Psoas muscle (tissue), 8 donors: ENCODE measurements around the gene PTPRD. TPM values are rescaled to one million over a fixed set of nuclear protein-coding genes. Genes with fewer than 3 reads are reported as not detected.

Experiments used
- ATAC-seq, 4 donors: fragments of 200-7000 bp; cut with Tn5 transposase; one replicate each; pipeline ENCODE4 v1.9.1; 2020; ENCODE audit warnings: moderate library complexity in 3 of 4, mild to moderate bottlenecking in 2 of 4
- DNase-seq, 2 donors: peaks; one replicate each; pipeline ENCODE4 v3.0.0-alpha.2; 2020
- H3K27ac ChIP-seq: fragments of 200-600 bp; one replicate; pipeline ENCODE4 v1.8.0; 2022
- H3K27me3 ChIP-seq, 3 donors: fragments of 200-600 bp in 1 of 3; one replicate each; pipeline versions ENCODE4 v1.6.1 to v1.8.0; 2013 to 2022; ENCODE audit warnings: low read length in 2 of 3, mild to moderate bottlenecking in 2 of 3, moderate library complexity in 1 of 3; ENCODE audit not compliant: insufficient read depth in 3 of 3
- H3K36me3 ChIP-seq, 2 donors: fragments of 200-600 bp in 1 of 2; one replicate each; pipeline versions ENCODE4 v1.6.1 to v1.8.0; 2013 to 2022; ENCODE audit warnings: low read depth in 1 of 2, mild to moderate bottlenecking in 1 of 2, moderate library complexity in 1 of 2; ENCODE audit not compliant: insufficient read depth in 1 of 2
- H3K4me1 ChIP-seq: fragments of 200-600 bp; one replicate; pipeline ENCODE4 v1.8.0; 2022
- H3K4me3 ChIP-seq: fragments of 200-600 bp; one replicate; pipeline ENCODE4 v1.8.0; 2022; ENCODE audit warnings: mild to moderate bottlenecking
- H3K9me3 ChIP-seq: fragments of 200-600 bp; one replicate; pipeline ENCODE4 v1.8.0; 2022
- WGBS, 3 donors: extraction: QIAGEN DNeasy Blood & Tissue Kit; methylation state at CpG; one replicate each; pipeline versions ENCODE4 v1.1.6 to v1.1.7; 2013; 5-methylcytosine and 5-hydroxymethylcytosine counted together
- intact Hi-C, 2 donors: fragments of 100-400 bp; cut with DNase I; formaldehyde crosslinking; loops; one replicate each; pipeline versions ENCODE4 v1.11.0 to v1.14.2; 2022
- polyA plus RNA-seq, 3 donors: library from polyadenylated mRNA; stranded (reverse); fragments of 200-250 nt; gene quantifications; one replicate each; pipeline ENCODE4 v1.2.3, GENCODE V29; 2013
- total RNA-seq, 4 donors: library from RNA; stranded (reverse); fragmentation: NEBNext Ultra II Directional in 2 of 4; extraction: Animal tissue kit (Norgen Biotek cat#: 25700) in 2 of 4; gene quantifications; one replicate each; pipeline versions ENCODE4 v1.2.1 to v1.2.4, GENCODE V29; 2021 to 2023
- TF ChIP-seq, protein P1 (sequence below): fragments of 200-600 bp; IDR thresholded peaks from one replicate; pipeline ENCODE4 v1.8.0; 2022; ENCODE audit warnings: antibody characterized with exemption
- donor health status: healthy with polysubstance abuse.
- donor health status: DM: no; HTN: no; CAD: no; lungs with moderate emphysema.
- donor health status: Bipolar disorder and iron deficiency.
- donor health status: healthy.
- donor health status: DM: yes; HTN: yes; CAD: no.
- donor health status: DM: no; HTN: no; CAD: no.
- donor health status: DM: no; HTN: no; CAD: no.
- donor health status: DM: yes; HTN: yes; CAD: no.

PTPRD gene
- total and polyA plus RNA-seq, 7 donors, result 0.44 to 3.1 (median 0.91) TPM

DNA sequence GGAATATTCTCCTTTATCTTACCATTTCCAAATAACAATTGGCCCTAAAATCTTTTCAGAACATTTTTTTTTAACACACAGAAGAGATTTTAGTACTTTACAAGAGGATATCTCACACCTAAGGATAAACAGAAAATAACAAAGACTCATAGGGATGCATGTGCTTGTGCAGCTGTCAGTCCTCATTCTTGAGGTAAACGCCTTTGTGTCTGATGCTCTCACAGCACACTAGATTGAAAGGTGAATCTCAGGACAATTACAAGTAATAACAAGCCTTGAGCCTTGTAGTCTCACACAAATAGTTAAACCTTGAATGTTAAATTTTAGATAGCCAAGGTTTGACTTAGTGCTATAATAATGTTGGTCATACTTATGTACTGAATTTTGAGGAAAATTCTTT lies 439.2 kb downstream of the PTPRD start:
- intact Hi-C loops, result no loop called here
- TF ChIP-seq, protein P1, sequence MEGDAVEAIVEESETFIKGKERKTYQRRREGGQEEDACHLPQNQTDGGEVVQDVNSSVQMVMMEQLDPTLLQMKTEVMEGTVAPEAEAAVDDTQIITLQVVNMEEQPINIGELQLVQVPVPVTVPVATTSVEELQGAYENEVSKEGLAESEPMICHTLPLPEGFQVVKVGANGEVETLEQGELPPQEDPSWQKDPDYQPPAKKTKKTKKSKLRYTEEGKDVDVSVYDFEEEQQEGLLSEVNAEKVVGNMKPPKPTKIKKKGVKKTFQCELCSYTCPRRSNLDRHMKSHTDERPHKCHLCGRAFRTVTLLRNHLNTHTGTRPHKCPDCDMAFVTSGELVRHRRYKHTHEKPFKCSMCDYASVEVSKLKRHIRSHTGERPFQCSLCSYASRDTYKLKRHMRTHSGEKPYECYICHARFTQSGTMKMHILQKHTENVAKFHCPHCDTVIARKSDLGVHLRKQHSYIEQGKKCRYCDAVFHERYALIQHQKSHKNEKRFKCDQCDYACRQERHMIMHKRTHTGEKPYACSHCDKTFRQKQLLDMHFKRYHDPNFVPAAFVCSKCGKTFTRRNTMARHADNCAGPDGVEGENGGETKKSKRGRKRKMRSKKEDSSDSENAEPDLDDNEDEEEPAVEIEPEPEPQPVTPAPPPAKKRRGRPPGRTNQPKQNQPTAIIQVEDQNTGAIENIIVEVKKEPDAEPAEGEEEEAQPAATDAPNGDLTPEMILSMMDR, result no peak
- no peak for ATAC-seq
- Histone ChIP-seq H3K27ac (no peak overlapping the region), H3K36me3 (no peaks in the 10 kb centered on the region), H3K27me3 (no peaks in the 10 kb centered on the region), H3K4me1 (no peaks in the 10 kb centered on the region), H3K9me3 (no peaks in the 10 kb centered on the region), H3K4me3 (no peak overlapping the region)
- no peak for DNase-seq
- WGBS, 3 donors, result 58 to 77% (median 58%) methylated on average over 1 of the region's 1 CpG

DNA sequence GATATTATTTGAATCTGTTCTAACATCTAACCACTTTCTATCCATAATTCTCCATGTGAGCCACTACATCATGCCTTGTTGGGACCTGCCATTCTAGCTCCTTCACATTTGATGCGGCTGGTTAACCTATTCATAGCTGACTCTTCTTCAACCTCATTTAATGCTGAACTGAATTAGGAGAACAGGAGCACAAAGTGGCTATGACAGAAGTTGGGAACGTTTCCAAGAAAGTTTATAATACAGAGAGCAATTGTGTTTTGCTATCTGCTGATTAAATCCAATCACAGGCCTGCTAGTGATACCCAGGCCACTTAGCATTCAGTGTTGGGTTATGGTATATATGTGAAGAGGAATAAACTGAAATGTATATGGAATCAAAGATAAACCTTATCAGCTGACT lies 440.3 kb downstream of the PTPRD start:
- Histone ChIP-seq H3K36me3 (no peaks in the 10 kb centered on the region), H3K4me3 (no peak overlapping the region), H3K27me3 (no peaks in the 10 kb centered on the region), H3K9me3 (no peaks in the 10 kb centered on the region), H3K4me1 (no peaks in the 10 kb centered on the region), H3K27ac (no peak overlapping the region)
- intact Hi-C loops, result no loop called here
- ATAC-seq (no peak), DNase-seq (no peak)
- WGBS, 3 donors, result 60 to 73% (median 62%) methylated on average over 2 of the region's 2 CpGs
- TF ChIP-seq, protein P1, result no peak

DNA sequence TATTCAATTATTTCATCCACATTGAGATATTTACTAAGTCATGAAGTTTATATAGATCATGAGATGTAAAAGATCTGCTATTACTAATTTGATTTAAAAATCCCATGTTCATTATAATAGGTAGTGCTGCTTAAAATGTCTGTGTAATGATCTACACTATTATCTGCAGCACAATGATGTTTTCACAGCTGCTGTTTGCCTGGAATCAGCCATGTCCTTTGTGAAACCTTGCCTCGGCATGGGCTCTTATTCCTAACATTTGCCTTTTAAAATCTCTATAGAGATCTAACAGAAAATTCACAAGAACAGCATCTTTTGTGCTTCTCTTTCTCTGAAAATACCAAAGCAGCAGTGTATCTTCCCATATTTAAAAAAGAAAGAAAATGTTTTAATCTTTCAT lies 444.6 kb downstream of the PTPRD start:
- Histone ChIP-seq H3K36me3 (no peaks in the 10 kb centered on the region), H3K27ac (no peak overlapping the region), H3K27me3 (no peaks in the 10 kb centered on the region), H3K4me3 (no peak overlapping the region), H3K4me1 (no peaks in the 10 kb centered on the region), H3K9me3 (no peaks in the 10 kb centered on the region)
- intact Hi-C loops, result loop anchor here in 1 of 2 donors (10.0 kb wide), 1 partner anchor 57 kb away; no protein-coding TSS in a partner anchor
- DNase-seq (no peak), ATAC-seq (no peak)
- TF ChIP-seq, protein P1, result no peak
- 41 to 52% (median 45%) methylated on average over 1 of the region's 1 CpG for whole genome bisulfite sequencing, 3 donors

DNA sequence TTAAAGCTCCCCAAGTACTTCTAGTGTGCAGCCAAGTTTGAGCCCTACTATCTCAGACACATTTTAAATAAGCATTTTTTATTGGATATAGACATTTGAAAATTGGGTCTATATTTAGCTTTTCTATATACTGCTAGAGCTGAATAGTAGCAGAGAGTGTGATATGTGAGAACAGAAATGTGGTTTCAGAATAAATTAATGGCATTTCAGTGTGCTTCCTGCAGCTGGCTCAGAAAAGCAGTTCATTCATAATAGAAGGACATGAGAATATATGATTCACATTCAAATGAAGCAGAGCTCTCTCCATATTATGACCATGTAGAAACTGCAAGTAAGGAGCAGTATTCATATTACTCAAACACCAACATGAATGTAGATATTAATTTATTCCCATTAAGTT lies 464.0 kb downstream of the PTPRD start:
- H3K4me3 ChIP-seq, result no peak overlapping the region
- intact Hi-C loops, result no loop called here
- H3K27ac ChIP-seq, result no peak overlapping the region
- no peak for ATAC-seq
- H3K27me3 ChIP-seq, result no peaks in the 10 kb centered on the region
- no peaks in the 10 kb centered on the region for H3K4me1 ChIP-seq
- TF ChIP-seq, protein P1, result no peak
- no peak for DNase-seq
- H3K36me3 ChIP-seq, result no peaks in the 10 kb centered on the region
- no peaks in the 10 kb centered on the region for H3K9me3 ChIP-seq

DNA sequence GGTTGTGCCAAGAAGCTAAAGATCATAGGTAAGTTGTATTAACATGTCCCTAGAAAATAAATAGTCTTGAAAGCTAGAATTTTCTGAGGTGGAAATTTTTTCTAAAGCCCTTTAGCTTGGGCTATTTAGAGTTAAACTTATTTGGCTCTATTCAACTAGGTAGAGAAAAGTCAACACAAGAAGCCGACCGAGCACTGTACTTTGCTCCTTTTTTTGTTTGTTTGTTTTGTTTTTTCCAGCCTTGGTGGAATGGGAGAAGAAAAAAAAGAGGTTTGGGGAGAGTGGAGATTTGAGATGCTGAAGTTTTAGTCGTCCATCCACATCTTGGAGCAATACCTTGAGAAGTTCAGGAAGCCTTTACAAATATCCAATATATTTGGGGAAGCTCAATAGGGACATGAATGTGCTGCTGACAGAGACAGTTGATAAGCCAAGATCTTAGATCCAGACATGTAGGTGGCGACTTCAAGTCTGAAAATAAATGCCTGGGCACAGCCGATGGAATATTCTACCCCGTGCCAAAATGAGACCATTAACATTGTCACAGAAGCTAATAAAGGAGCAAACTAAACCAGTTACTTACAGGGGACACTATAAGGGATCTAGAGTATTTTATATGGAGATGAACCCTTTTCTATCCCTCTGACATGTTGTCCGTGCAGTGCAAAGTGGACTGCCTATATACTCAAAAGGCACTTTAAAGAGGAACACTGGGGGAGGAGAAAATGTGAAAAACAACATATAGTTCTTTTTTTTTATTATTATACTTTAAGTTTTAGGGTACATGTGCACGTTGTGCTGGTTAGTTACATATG lies 466.1 kb downstream of the PTPRD start:
- no peak overlapping the region for H3K4me3 ChIP-seq
- TF ChIP-seq, protein P1, result no peak
- 62 to 69% (median 64%) methylated on average over 8 of the region's 8 CpGs for WGBS, 3 donors
- intact Hi-C loops, result no loop called here
- ATAC-seq, result no peak
- no peaks in the 10 kb centered on the region for H3K4me1 ChIP-seq
- no peak overlapping the region for H3K27ac ChIP-seq
- H3K9me3 ChIP-seq, result no peaks in the 10 kb centered on the region
- H3K36me3 ChIP-seq, result no peaks in the 10 kb centered on the region
- no peaks in the 10 kb centered on the region for H3K27me3 ChIP-seq
- DNase-seq, result no peak
